Measurements from ENCODE around the gene USP13.
"Not testable (repeated sequence)": the region's sequence is repeated elsewhere in the genome, so short reads cannot be mapped to it uniquely, and the experiment has no call there.

Gene USP13

DNA sequence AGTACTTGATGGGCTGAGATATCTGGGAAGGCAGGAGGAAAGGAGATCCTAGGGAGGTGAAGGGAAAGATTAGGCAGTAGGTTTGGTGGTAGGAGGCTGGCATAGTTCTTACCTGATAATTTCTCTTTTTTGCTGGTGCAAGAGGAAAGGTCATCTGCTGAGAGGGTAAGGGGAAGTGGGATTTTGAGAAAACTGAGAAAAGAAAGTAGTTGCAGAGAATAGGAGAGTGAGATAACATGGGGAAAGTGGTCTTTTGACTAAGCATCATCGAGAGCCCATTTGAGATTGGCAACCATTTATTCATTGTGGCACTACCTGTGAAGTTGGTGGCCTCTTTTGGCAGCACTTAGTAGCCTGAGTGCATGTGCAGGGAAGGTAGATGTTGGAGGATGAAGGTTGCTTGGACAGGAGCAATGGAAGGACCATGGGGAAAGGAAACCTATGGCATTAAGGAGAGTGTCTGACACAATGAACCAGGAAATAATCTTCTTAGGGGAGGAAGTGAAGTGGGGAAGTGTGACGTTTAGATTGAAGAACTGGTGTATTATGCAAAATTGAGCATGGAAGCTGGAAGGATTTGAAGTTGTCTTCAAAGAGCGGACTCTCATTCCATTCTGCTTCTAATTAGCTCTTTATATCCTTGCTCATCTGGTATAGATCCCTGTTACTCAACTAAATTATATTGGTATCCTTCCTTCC lies 21.9 kb upstream of the USP13 start:
- in situ Hi-C loops (cut with MboI; ENCODE audit: low sequenced_read_pairs, unreplicated experiment) = no loop called here
- no peak for DNase-seq (ENCODE audit: low spot score)
- TF ChIP-seq, protein P1, sequence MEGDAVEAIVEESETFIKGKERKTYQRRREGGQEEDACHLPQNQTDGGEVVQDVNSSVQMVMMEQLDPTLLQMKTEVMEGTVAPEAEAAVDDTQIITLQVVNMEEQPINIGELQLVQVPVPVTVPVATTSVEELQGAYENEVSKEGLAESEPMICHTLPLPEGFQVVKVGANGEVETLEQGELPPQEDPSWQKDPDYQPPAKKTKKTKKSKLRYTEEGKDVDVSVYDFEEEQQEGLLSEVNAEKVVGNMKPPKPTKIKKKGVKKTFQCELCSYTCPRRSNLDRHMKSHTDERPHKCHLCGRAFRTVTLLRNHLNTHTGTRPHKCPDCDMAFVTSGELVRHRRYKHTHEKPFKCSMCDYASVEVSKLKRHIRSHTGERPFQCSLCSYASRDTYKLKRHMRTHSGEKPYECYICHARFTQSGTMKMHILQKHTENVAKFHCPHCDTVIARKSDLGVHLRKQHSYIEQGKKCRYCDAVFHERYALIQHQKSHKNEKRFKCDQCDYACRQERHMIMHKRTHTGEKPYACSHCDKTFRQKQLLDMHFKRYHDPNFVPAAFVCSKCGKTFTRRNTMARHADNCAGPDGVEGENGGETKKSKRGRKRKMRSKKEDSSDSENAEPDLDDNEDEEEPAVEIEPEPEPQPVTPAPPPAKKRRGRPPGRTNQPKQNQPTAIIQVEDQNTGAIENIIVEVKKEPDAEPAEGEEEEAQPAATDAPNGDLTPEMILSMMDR (IDR thresholded peaks at IDR 0.05; ENCODE audit: borderline replicate concordance, control extremely low read depth, extremely low read depth, insufficient read depth, missing control alignments) = no peak

DNA sequence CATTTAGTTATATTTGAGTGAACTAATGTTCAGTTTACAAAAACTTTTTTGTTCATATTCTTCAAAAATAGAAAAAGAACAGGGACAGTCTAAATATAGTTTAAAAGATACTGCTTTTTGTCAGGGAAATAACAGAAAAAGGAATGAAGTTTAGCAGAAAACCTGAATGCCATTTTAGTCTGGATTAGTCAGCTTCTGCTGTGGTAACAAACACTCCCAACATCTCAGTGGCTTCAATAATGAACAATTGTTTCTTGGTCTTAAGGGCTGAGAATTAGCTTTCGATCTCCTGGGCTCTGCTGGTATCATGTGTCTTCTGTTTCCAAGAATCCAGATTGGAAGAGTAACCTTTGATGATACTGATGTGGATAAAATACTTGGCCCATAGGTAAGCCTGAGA lies 12.4 kb upstream of the USP13 start:
- in situ Hi-C loops (cut with MboI; ENCODE audit: low sequenced_read_pairs, unreplicated experiment) = no loop called here
- no peak for DNase-seq (ENCODE audit: low spot score)
- TF ChIP-seq, protein P1 (IDR thresholded peaks at IDR 0.05; ENCODE audit: borderline replicate concordance, control extremely low read depth, extremely low read depth, insufficient read depth, missing control alignments) = no peak

DNA sequence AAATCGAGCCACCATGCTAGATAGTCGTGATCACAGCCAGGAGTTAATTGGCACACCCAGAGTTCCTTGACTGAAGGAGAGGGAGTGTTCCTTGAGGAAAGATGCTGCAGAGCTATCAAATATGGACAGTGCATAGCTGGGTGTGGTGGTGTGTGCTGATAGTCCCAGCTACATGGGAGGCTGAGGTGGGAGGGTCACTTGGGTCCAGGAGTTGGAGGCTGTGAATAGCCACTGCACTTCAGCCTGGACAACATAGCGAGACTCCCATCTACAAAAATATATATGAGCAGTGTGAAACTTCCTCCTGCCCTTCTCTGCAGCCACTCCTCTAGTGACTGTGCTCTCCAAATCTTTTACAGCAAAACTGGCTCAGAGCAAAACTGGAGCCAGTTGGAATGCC lies 10.0 kb upstream of the USP13 start:
- in situ Hi-C loops (cut with MboI; ENCODE audit: low sequenced_read_pairs, unreplicated experiment) = no loop called here
- TF ChIP-seq, protein P1 (IDR thresholded peaks at IDR 0.05; ENCODE audit: borderline replicate concordance, control extremely low read depth, extremely low read depth, insufficient read depth, missing control alignments) = no peak
- no peak for DNase-seq (ENCODE audit: low spot score)

DNA sequence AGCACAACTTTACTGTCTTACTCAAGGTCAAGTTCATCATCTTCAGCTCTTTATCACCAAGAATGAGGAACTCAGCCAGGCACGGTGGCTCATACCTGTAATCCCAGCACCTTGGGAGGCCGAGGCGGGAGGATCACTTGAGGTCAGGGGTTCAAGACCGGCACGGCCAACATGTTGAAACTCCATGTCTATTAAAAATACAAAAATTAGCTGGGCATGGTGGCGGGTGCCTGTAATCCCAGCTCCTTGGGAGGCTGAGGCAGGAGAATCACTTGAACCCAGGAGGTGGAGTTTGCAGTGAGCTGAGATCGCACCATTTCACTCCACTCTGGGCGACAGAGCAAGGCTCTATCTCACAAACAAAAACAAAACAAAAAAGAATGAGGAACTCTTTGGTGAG lies 9.0 kb upstream of the USP13 start:
- DNase-seq (ENCODE audit: low spot score); in situ Hi-C loops (cut with MboI; ENCODE audit: low sequenced_read_pairs, unreplicated experiment): not testable (repeated sequence)

DNA sequence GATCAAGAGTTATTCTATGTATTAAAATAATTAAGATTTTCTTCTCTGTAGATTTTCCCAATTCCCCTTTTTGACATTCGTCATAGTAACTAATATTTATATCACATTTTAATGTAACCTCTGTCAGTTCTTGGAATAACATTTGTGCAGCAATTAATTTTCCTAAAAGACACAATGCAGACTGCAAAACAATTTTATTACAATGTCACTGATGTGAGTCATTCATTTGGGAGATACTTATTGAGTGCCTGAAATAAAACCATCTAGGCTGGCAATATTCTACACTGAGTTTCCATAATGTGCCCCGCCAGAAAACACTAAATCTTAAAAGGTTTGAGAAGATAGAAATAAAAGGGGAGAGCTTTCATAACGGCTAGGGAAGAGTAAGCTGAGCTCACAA lies 6.7 kb upstream of the USP13 start:
- no peak for DNase-seq (ENCODE audit: low spot score)
- TF ChIP-seq, protein P1 (IDR thresholded peaks at IDR 0.05; ENCODE audit: borderline replicate concordance, control extremely low read depth, extremely low read depth, insufficient read depth, missing control alignments) = no peak
- in situ Hi-C loops (cut with MboI; ENCODE audit: low sequenced_read_pairs, unreplicated experiment) = no loop called here

DNA sequence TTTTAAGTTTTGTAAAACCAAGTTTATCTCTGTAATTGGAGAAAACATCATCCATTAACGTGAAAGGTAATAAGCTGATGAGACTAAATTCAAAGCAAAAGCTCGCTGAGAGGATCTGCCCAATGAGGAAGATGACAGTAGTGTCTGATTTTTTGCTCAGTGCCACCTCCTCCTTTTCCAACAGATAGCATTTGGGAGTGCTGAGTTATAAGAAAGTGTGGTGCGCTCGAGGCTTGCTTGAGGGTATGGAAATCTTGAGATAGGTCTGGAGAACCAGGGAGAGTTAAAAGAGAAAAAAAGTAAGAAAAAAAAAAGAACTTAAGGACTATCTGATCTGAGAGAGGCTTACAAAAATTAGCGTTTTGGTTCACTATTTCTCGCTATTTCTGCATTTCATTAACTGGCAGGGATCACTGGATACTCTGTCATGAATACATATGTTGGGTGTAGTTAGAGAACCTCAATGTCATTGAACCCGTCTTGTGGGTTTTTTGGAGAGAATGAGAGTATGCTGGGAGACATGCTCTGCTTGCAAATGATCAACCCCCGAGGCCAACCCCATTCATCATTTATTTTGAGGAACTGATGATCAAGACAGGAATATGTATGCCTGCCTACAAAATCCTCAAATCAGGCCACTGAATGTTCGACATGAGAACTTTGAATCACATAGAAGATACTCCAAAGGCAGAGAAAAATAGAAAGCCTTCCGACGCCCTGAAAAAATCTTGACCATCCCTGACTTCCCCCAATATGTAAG lies 973 bp upstream of the USP13 start:
- DNase-seq (ENCODE audit: low spot score) = no peak
- TF ChIP-seq, protein P1 (IDR thresholded peaks at IDR 0.05; ENCODE audit: borderline replicate concordance, control extremely low read depth, extremely low read depth, insufficient read depth, missing control alignments) = no peak

DNA sequence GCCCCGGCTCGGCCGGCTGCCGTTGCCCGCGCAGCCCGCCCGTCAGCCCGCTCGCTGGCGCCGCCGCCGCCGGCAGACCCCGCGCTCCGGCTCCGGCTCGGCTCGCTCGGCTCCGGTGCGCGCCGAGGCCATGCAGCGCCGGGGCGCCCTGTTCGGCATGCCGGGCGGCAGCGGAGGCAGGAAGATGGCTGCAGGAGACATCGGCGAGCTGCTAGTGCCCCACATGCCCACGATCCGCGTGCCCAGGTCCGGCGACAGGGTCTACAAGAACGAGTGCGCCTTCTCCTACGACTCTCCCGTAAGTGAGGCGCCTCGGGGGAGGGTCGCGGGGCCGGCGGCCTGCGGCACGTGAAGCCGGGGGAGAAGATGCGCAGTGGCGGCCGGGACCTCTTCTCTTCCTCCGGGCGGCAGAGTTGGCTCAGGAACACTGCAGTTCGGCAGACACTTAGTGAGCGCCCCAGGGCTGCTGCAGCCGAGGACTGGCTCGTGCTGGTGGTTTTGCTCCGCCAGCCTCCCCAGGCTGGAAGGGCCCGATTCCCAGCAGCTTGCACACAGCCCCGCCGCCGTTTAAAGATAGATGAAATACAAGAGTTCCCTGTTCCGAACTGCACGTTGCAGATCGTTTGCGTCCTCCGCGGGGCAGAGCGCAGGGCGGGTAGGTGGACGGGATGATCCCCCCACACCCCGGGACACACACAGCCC lies 407 bp downstream of the USP13 start:
- TF ChIP-seq, protein P1 (IDR thresholded peaks at IDR 0.05; ENCODE audit: borderline replicate concordance, control extremely low read depth, extremely low read depth, insufficient read depth, missing control alignments) = peak; percentile 17
- DNase-seq (ENCODE audit: low spot score) = peak; percentile 71
- in situ Hi-C loops (cut with MboI; ENCODE audit: low sequenced_read_pairs, unreplicated experiment) = no loop called here

More for the DNA sequence above, 973 bp upstream of the USP13 start:
- in situ Hi-C loops (cut with MboI; ENCODE audit: low sequenced_read_pairs, unreplicated experiment) = no loop called here
